Cardiac fibroblast (primary cell): ENCODE measurements around the gene ZFP57.

ENCODE experiments used
- DNase-seq, 2 donors: peaks; one replicate each; pipeline versions ENCODE4 v3.0.0 to v3.0.0-alpha.2; 2010; ENCODE audit warnings: low read depth in 2 of 2
- H3K4me3 ChIP-seq, 2 donors: replicated peaks in 1 of 2; 1 replicate in 1 of 2; 2 replicates in 1 of 2; pipeline ENCODE4 v1.5.1; 2011; ENCODE audit warnings: low read depth in 2 of 2, low read length in 2 of 2, mild to moderate bottlenecking in 2 of 2, moderate library complexity in 1 of 2
- CTCF ChIP-seq: IDR thresholded peaks from one replicate; pipeline ENCODE4 v1.5.1; 2011; ENCODE audit warnings: low read depth, mild to moderate bottlenecking, low read length, inconsistent platforms

The ZFP57 gene

GRCh38 chr6:29710281-29710941 is 29.5 kb upstream of the ZFP57 start:
- DNase-seq: no peak
- no peak for TF ChIP-seq CTCF
- H3K4me3 ChIP-seq: no peak overlapping the region

- TF ChIP-seq CTCF: no peak
- DNase-seq: no peak
- H3K4me3 ChIP-seq: no peak overlapping the region
These were observed 28.2 kb upstream of the ZFP57 start for GRCh38 chr6:29709188-29709587.

DNA sequence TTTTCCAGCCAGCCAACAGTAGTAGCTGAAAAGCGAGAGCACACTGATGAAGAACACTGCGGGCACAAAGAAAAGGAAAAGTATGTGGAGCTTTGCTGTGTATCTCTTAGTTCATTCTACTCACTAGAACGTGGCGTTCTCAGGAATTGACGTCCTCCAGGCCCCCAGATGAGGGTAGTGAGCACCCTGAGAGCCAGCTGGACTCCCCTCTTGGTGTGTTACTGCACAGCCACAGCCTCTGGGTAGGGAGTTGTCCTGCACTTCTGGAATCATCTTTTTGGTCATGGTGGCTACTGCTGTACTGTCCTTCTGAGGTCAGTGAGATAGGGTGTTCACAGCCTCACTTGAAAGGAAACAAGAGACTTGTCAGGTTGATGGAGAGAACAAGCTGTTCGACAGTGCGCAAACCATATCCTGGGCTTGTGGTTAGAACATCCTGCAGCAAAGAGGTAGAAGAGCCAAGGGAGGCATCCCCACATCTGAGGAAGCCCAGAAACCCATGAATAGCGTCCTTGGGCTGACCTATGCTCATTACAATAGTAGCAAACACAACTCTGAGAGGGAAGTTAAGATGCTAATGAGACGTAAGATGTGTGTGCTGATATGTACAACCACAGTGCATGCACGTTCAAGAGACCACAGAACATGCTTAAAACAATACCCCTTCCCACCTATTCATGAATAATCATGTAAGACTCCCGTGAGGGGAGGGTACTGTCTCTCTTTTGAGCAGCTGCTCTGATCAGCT is 27.7 kb upstream of the ZFP57 start:
- no peak overlapping the region for H3K4me3 ChIP-seq
- no peak for DNase-seq
- TF ChIP-seq CTCF: no peak

GRCh38 chr6:29705389-29706231 is 24.7 kb upstream of the ZFP57 start:
- DNase-seq: peak; percentile 46 to 51
- TF ChIP-seq CTCF: peak; percentile 39
- H3K4me3 ChIP-seq: no peak overlapping the region

GRCh38 chr6:29702519-29703103 is 21.7 kb upstream of the ZFP57 start:
- no peak overlapping the region for H3K4me3 ChIP-seq
- peak; percentile 45 to 47 for DNase-seq
- TF ChIP-seq CTCF: peak; percentile 77
